ENCODE data around the gene OR52H1.
"Not testable (repeated sequence)": the region's sequence is repeated elsewhere in the genome, so short reads cannot be mapped to it uniquely, and the experiment has no call there.

Gene OR52H1

GRCh38 chr11:5548440-5548839, at the start of gene OR52H1:
TSS of gene OR52H1 (minus strand) at chr11:5548540. CDS start at chr11:5545505, 3,035 bp downstream.
- DNase-seq, result no peak

DNA sequence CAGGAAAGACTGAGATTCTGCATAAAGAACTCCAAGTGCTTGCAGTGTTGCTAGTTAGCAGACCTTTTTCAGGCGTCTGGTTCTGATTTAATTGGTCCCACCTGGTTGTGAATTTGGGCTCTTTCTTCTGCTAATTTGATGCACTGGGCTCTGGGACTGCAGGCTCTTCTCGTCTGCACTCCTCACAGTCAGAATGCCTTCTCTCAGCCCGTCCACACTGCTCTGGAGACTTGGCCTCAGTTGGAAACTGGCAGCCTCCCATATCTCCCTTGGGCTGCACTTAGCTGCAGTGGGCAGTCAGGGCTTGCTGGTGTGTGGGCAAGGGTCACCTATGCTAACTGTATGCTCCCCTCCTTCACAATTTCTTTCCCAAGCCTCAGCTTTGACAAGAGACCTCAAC, 49.6 kb upstream of the OR52H1 start:
- DNase-seq, result no peak

GRCh38 chr11:5596607-5597201, 48.4 kb upstream of the OR52H1 start, which contains the start of gene TRIM6:
TSS of gene TRIM6 (plus strand) at chr11:5596637. CDS start at chr11:5596898, 261 bp downstream.
- no peak for DNase-seq

DNA sequence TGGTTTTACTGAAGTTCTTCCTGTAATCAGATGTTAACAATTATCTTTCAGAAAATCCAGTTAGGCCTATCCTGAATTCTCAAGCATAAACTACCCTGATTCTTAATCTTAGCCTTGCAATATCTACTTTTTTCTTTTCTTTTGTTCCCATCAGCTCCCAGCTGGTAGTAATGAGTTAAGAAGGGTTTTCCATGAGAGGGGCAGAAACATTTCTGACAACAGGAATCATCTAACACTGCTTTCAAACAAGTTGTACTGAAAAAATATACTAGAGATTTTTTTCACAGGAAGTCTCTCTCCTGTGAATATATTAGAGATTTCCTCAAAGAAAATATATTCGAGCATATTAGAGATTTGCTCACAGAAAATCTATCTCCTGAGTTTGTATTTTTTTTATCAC, 44.8 kb upstream of the OR52H1 start:
- DNase-seq, result no peak

GRCh38 chr11:5592615-5593014, 44.3 kb upstream of the OR52H1 start:
- DNase-seq, result no peak

- no peak for DNase-seq
Measured at GRCh38 chr11:5591613-5592012, 43.3 kb upstream of the OR52H1 start.

GRCh38 chr11:5589906-5590305, 41.6 kb upstream of the OR52H1 start:
- not testable (repeated sequence) for DNase-seq

DNA sequence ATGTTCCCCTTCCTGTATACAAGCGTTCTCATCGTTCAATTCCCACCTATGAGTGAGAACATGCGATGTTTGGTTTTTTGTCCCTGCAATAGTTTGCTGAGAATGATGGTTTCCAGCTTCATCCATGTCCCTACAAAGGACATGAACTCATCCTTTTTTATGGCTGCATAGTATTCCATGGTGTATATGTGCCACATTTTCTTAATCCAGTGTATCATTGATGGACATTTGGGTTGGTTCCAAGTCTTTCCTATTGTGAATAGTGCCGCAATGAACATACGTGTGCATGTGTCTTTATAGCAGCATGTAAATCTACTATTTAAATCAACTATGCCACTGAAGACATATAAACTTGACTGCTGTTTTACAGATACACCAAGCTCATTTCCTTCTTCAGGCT, 36.1 kb upstream of the OR52H1 start:
- DNase-seq, result not testable (repeated sequence)

DNA sequence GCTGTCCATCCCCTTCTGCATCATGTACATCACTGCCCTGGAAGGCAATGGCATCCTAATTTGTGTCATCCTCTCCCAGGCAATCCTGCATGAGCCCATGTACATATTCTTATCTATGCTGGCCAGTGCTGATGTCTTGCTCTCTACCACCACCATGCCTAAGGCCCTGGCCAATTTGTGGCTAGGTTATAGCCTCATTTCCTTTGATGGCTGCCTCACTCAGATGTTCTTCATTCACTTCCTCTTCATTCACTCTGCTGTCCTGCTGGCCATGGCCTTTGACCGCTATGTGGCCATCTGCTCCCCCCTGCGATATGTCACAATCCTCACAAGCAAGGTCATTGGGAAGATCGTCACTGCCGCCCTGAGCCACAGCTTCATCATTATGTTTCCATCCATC, 32.7 kb upstream of the OR52H1 start:
- no peak for DNase-seq

DNA sequence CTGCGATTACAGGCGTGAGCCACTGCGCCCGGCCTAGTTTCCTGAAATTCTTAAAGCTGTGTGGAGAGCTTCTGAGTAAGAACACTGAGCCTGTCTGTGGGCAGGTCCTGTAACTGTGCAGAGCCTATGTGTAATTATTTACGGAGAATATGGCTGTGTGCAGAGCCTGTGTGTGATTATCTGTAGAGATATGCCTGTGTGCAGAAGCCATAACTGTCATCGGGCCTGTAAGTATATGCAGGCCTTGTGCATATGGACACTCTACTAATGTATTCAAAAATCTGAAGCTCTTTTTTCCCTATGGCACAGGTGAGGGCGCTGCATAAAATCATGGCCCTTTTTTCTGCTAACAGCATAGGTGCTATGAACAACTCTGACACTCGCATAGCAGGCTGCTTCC, 32.2 kb upstream of the OR52H1 start, which contains the start of gene OR52B6:
OR52B6 (plus strand) TSS at position 301 of the 400 bp plus-strand sequence; CDS start at position 301, 0 bp downstream.
- no peak for DNase-seq

DNA sequence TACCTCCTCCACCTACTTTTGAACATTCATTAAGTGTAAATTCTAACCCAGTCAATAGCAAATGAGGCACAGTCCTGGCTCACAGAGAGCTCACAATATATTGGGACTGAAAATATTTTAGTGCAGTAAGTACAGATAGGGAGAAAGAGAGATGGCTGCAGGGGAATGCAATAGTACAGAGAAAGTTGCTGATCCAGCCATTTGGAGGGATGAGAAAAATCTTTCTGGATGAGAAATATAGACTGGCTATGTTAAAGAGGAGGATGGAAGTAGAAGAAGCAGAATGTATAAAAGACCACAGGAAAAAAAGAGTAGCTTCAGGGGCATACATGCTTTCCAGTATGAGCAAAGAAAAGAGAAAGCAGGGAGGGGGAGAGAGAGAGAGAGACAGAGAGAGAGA, 28.8 kb upstream of the OR52H1 start:
- no peak for DNase-seq

DNA sequence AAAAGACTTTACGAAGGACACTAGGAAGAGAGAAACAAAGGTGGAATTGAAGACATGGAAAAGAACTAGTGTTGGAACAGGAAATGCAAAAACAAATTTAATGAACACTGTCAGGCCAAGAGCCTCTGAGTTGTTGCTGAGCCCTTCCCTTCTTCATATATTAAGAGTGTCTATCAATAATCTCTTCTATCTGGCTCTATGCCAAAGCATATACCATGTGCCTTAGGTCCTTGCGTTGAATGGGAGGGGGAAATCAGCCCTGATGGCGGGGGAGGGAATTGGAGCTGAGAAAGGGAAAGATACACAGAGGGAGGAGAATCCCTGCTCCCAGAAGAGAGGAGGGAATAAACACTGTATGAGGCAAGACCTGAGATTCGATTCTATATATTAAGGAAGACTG, 26.8 kb upstream of the OR52H1 start:
- no peak for DNase-seq

- no peak for DNase-seq
Measured at GRCh38 chr11:5574654-5575053, 26.3 kb upstream of the OR52H1 start.

- DNase-seq, result no peak
Measured at GRCh38 chr11:5564259-5565019, 16.1 kb upstream of the OR52H1 start.

DNA sequence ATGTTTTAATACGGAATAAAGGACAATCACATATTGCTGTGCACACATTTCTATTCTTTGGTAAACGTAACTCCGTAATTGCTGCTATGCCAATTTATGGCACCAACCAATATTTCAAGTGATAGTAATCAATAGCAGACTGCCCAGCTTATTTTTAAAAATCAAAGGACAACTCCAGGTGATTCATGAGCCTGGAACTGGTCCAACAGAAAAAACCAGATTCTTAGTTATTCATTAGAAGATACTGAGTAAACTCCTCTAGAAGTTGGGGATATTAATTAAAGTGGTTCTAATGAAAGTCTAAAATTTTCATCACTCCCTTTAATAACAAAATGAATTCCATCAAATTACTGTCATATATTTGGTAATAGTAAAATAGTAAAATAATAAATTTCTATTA, 9.4 kb upstream of the OR52H1 start:
- no peak for DNase-seq

DNA sequence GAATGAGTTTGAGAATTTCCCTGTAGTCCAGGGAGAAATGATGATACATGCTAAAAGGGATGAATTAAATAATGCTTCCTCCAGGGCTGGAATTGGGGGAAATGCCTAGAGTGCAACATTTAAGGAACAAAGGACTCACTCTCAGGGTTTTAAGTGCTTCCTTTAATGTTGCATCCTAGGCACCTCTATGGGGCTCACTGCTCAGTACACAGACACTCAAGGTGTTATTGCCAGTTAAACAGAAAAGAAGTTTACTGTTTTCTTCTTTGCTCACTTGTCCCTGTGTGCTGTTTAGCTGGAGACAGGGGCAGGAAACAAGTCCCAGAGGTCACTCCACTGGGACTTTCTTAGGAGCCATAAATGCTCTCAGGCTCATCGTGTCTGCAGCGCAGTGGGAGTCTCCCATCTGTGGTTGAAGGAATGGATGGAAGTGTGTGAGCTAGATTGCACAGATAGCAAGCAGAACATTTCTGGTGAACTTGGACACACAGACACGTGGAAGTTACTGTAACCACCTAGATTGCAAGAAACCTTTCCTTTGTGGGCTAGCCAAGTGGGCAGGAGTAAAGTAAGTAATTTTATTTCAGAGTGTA, 8.4 kb upstream of the OR52H1 start:
- no peak for DNase-seq

GRCh38 chr11:5553343-5553742, 5.0 kb upstream of the OR52H1 start:
- DNase-seq, result no peak

DNA sequence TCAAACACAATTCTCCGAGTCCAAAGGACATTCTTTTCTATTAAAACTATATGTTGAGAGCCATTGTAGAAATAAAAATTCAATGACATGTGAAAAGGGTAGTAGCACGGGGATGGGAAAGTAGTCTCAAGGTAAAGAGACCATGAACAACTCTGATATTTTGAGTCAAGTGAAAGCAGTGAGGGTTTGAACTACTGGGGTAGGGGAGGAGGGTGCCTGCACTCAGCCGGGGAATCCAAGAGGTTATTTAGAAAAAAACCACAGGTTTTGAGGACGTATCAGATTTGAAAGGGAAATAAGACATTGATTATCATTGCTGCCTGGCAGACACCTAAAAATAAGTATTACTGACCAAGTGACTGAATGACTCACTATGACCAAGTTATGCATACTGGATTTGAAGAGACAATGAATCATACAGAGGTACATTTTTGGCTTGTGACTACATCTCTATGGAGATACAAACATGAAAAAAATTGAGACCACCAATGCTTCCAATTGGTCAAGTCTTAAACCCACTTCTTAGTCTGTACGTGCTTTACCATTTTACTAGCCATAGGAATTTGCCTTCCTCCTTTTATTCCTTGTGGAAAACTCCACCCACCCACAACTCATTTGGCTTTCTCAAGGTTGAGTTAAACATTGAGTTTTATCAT, 2.2 kb upstream of the OR52H1 start:
- DNase-seq, result no peak

DNA sequence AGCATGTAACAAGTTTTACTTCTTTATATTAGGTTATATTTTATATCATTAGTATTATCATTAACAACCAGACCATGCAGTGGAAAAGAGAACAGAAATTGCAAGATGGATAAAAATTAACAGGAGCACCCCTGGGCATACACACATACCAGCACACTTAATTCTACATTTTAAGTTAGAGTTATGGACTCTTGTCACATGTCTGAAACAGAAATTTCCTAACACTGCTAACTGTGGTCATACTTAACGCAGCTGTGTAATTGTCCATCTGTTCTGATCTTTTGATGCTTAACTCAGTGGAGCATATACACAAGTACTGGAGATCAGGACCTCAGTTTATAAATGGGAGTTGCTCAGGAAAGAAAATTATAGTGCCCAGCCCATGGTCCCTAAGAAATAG, 358 bp downstream of the OR52H1 start:
- DNase-seq, result no peak

GRCh38 chr11:5546457-5546856, 1.9 kb downstream of the OR52H1 start:
- DNase-seq, result no peak

DNA sequence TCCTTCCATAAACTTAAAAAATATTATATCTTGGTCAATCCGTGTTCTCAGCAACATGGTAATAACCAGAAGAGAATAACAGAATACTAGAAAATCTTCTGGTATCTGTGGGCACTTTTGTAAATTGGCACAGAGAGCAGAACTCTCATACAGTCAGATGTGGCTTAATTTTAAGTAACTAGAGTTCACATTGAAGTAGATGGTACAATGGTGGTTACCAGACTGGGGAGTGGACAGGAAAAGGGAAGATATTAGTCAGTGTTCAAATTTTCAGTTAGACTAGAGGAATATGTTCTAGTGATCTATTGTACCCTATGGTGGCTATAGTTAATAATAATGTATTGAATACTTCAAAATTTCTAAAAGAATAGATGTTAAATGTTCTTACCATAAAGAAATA, 6.9 kb downstream of the OR52H1 start:
- no peak for DNase-seq

DNA sequence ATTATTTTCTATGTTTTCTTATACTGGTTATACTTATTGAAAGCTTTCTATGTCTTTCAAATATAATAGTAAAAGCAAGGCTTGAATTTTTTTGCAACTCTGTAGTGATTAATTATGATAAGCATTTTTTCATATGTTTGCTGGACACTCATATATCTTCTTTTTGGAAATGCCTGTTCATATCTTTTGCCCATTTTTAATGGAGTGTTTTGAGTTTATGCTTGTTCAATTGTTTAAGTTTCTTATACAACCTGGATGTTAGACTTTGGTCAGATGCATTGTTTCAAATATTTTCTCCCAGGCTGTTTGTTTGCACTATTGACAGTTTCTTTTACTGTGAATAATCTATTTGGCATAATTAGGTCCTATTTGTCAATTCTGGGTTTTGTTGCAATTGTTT, 11.9 kb downstream of the OR52H1 start:
- DNase-seq, result no peak

- DNase-seq, result no peak
Measured at GRCh38 chr11:5534046-5534445, 14.3 kb downstream of the OR52H1 start.
